ENCODE data around the gene CDK8.

DNA sequence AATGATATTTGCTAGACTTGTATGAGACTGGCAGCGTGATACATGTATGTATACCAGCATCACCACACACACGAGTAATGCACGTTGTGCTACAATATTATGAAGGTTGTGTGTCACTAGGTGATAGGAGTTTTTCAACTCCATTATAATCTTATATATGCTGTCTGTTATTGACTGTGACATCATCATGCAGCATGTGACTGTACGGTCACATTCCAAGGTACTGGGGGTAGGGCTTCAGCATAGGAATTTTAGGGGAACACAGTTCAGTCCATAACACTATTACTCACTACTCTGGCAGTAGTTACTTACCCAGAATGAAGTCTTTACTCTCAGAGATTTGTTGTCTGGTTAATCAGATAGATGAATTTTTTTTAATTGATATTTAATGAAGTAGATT is 91.1 kb downstream of the CDK8 start:
- TF ChIP-seq, protein P1, sequence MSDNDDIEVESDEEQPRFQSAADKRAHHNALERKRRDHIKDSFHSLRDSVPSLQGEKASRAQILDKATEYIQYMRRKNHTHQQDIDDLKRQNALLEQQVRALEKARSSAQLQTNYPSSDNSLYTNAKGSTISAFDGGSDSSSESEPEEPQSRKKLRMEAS (IDR thresholded peaks at IDR 0.05; ENCODE audit: insufficient read depth, insufficient read length) = no peak
- TF ChIP-seq POLR2A (IDR thresholded peaks at IDR 0.05; ENCODE audit: low read depth, low read length) (no peak), GATA2 (IDR thresholded peaks at IDR 0.05; ENCODE audit: insufficient read depth, insufficient read length, low read depth, low read length) (no peak), POLR2AphosphoS5 (IDR thresholded peaks at IDR 0.05; ENCODE audit: insufficient read depth, low read depth, low read length) (no peak), JUN (IDR thresholded peaks at IDR 0.05; ENCODE audit: borderline replicate concordance, insufficient read depth, insufficient read length, low read depth) (no peak), EZH2 (IDR thresholded peaks at IDR 0.05; ENCODE audit: borderline replicate concordance, low read depth, low read length, severe bottlenecking) (no peak), MYC (IDR thresholded peaks at IDR 0.05; ENCODE audit: low read depth, low read length) (no peak)
- TF ChIP-seq, protein P2, sequence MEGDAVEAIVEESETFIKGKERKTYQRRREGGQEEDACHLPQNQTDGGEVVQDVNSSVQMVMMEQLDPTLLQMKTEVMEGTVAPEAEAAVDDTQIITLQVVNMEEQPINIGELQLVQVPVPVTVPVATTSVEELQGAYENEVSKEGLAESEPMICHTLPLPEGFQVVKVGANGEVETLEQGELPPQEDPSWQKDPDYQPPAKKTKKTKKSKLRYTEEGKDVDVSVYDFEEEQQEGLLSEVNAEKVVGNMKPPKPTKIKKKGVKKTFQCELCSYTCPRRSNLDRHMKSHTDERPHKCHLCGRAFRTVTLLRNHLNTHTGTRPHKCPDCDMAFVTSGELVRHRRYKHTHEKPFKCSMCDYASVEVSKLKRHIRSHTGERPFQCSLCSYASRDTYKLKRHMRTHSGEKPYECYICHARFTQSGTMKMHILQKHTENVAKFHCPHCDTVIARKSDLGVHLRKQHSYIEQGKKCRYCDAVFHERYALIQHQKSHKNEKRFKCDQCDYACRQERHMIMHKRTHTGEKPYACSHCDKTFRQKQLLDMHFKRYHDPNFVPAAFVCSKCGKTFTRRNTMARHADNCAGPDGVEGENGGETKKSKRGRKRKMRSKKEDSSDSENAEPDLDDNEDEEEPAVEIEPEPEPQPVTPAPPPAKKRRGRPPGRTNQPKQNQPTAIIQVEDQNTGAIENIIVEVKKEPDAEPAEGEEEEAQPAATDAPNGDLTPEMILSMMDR (IDR thresholded peaks at IDR 0.05; ENCODE audit: extremely low read depth in 1 of 2, insufficient read depth in 1 of 2, low read depth in 1 of 2, low read length in 2 of 2) = no peak
